HG03432 (cell line): ENCODE results near the gene MAP3K7.

Source experiments
- ATAC-seq: cut with Tn5 transposase; IDR thresholded peaks from one replicate; pipeline ENCODE4 v1.9.1; 2021; ENCODE audit warnings: mild to moderate bottlenecking, moderate library complexity; ENCODE audit not compliant: unreplicated experiment

MAP3K7 gene

GRCh38 chr6:90533615-90534336 is 53.1 kb downstream of the MAP3K7 start:
- ATAC-seq = no peak

GRCh38 chr6:90530882-90531281 is 56.0 kb downstream of the MAP3K7 start:
- ATAC-seq = no peak

- no peak for ATAC-seq
Measured at GRCh38 chr6:90525421-90525820, 61.5 kb downstream of the MAP3K7 start.

- no peak for ATAC-seq
Measured at GRCh38 chr6:90523779-90524310, 63.0 kb downstream of the MAP3K7 start.

- no peak for ATAC-seq
Measured at GRCh38 chr6:90521955-90522354, 64.9 kb downstream of the MAP3K7 start.

GRCh38 chr6:90516074-90516660 is 70.7 kb downstream of the MAP3K7 start:
- ATAC-seq = no peak

GRCh38 chr6:90514496-90514895 is 72.4 kb downstream of the MAP3K7 start:
- no peak for ATAC-seq

- no peak for ATAC-seq
Measured at GRCh38 chr6:90508753-90509152, 78.1 kb downstream of the MAP3K7 start.

GRCh38 chr6:90502866-90503407 is 83.9 kb downstream of the MAP3K7 start:
- peak; percentile 93 for ATAC-seq

- no peak for ATAC-seq
Measured at GRCh38 chr6:90502381-90502780, 84.5 kb downstream of the MAP3K7 start.

- no peak for ATAC-seq
Measured at GRCh38 chr6:90500458-90500857, 86.4 kb downstream of the MAP3K7 start.

- ATAC-seq = no peak
Measured at GRCh38 chr6:90497411-90497810, 89.5 kb downstream of the MAP3K7 start.

- ATAC-seq = no peak
Measured at GRCh38 chr6:90496258-90497016, 90.4 kb downstream of the MAP3K7 start.

GRCh38 chr6:90495216-90495817 is 91.6 kb downstream of the MAP3K7 start:
- ATAC-seq = no peak

- no peak for ATAC-seq
Measured at GRCh38 chr6:90494067-90494780, 92.6 kb downstream of the MAP3K7 start.

- no peak for ATAC-seq
Measured at GRCh38 chr6:90493332-90493731, 93.5 kb downstream of the MAP3K7 start.

GRCh38 chr6:90492798-90493197 is 94.1 kb downstream of the MAP3K7 start:
- ATAC-seq = no peak

- no peak for ATAC-seq
Measured at GRCh38 chr6:90492369-90492768, 94.5 kb downstream of the MAP3K7 start.

GRCh38 chr6:90490030-90490716 is 96.7 kb downstream of the MAP3K7 start:
- ATAC-seq = no peak

- no peak for ATAC-seq
Measured at GRCh38 chr6:90488816-90489215, 98.1 kb downstream of the MAP3K7 start.
